Small intestine (tissue), 7 donors: Measurements from ENCODE around the gene AKAP6. TPM values are rescaled to one million over a fixed set of nuclear protein-coding genes. Genes with fewer than 3 reads are reported as not detected.

Experiments used
- DNase-seq, 2 donors: peaks; one replicate each; pipeline versions ENCODE4 v3.0.0 to v3.0.0-alpha.2; 2013
- FAIRE-seq: peaks from 2 replicates; lab custom pipeline; 2012; peaks lifted over from hg19 to GRCh38; lab: Jason Lieb, UNC
- H3K27ac ChIP-seq, 3 donors: one replicate each; pipeline ENCODE4 v1.5.1; 2013; ENCODE audit warnings: low read length in 2 of 3, mild to moderate bottlenecking in 2 of 3, control low read depth in 1 of 3, inconsistent platforms in 1 of 3, low read depth in 1 of 3, moderate library complexity in 1 of 3
- H3K27me3 ChIP-seq, 3 donors: one replicate each; pipeline ENCODE4 v1.6.1; 2013; ENCODE audit warnings: low read length in 3 of 3, inconsistent platforms in 1 of 3; ENCODE audit not compliant: control insufficient read depth in 3 of 3, insufficient read depth in 3 of 3
- H3K36me3 ChIP-seq, 3 donors: one replicate each; pipeline ENCODE4 v1.6.1; 2013; ENCODE audit warnings: low read length in 3 of 3, inconsistent platforms in 1 of 3, low read depth in 1 of 3, mild to moderate bottlenecking in 1 of 3, moderate library complexity in 1 of 3; ENCODE audit not compliant: control insufficient read depth in 3 of 3, insufficient read depth in 2 of 3
- H3K4me1 ChIP-seq, 3 donors: one replicate each; pipeline ENCODE4 v1.6.1; 2013; ENCODE audit warnings: low read length in 2 of 3, inconsistent platforms in 1 of 3, low read depth in 1 of 3, mild to moderate bottlenecking in 1 of 3, moderate library complexity in 1 of 3; ENCODE audit not compliant: control insufficient read depth in 3 of 3, insufficient read depth in 2 of 3
- H3K4me3 ChIP-seq, 3 donors: one replicate each; pipeline ENCODE4 v1.5.1; 2013; ENCODE audit warnings: low read length in 3 of 3, control low read depth in 1 of 3, inconsistent platforms in 1 of 3, low read depth in 1 of 3, mild to moderate bottlenecking in 1 of 3, moderate library complexity in 1 of 3
- H3K9me3 ChIP-seq, 2 donors: one replicate each; pipeline ENCODE4 v1.6.1; 2013; ENCODE audit warnings: low read depth in 1 of 2, low read length in 1 of 2; ENCODE audit not compliant: control insufficient read depth in 2 of 2, insufficient read depth in 1 of 2
- WGBS, 3 donors: extraction: QIAGEN DNeasy Blood & Tissue Kit; methylation state at CpG; one replicate each; pipeline ENCODE4 v1.1.7; 2013; 5-methylcytosine and 5-hydroxymethylcytosine counted together
- polyA plus RNA-seq, 4 donors: library from polyadenylated mRNA; stranded (reverse) in 3 of 4; unstranded in 1 of 4; fragments of 200-250 nt in 3 of 4; fragments of 120-200 nt in 1 of 4; gene quantifications; one replicate each; pipeline versions ENCODE4 v1.2.1 to v1.2.3, GENCODE V29; 2013
- donor health status: healthy with polysubstance abuse.
- donor health status: control.
- donor health status: control.
- donor health status: Bipolar disorder and iron deficiency.
- donor health status: healthy.

The AKAP6 gene
- polyA plus RNA-seq, 4 donors = 0.45 to 3.6 (median 0.96) TPM

DNA sequence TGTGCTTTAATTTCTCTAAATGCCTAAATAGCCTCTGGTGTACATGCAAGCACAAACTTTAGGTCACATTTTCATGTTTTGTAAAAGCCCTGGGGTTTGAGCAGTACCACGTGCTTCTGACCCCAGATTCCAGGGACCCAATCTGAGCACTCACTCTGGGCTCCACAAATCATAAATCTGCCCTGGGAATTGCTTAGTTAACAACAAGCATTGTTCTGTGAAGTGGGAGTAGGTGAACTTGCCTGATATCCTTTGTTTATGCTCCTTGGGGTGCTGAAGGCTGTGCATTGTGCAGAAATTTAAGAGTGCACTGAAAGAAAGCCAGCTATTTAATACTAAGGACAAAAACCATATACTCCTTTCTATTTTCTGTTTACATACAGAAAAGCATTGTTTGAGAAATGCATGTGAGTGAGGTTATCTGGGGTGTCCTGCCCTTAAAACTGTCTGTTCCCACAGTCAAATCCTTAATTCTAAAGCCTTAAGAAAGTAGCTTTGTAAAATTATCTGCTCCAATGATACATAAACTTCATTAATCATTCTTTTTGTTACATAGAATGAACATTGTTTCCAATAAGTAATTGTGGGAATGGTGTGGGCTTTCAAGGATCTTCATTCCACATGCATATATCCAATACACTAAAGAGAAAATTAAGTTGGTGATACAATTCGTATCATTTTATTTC is 351.0 kb downstream of the AKAP6 start:
- H3K4me1 ChIP-seq = no peaks in the 10 kb centered on the region
- no peaks in the 10 kb centered on the region for H3K36me3 ChIP-seq
- H3K27ac ChIP-seq = no peak overlapping the region
- no peak overlapping the region for H3K4me3 ChIP-seq
- no peak for DNase-seq
- no peaks in the 10 kb centered on the region for H3K9me3 ChIP-seq
- no peak for FAIRE-seq
- H3K27me3 ChIP-seq = no peaks in the 10 kb centered on the region
- WGBS, 3 donors = 69 to 79% (median 74%) methylated on average over 2 of the region's 2 CpGs

DNA sequence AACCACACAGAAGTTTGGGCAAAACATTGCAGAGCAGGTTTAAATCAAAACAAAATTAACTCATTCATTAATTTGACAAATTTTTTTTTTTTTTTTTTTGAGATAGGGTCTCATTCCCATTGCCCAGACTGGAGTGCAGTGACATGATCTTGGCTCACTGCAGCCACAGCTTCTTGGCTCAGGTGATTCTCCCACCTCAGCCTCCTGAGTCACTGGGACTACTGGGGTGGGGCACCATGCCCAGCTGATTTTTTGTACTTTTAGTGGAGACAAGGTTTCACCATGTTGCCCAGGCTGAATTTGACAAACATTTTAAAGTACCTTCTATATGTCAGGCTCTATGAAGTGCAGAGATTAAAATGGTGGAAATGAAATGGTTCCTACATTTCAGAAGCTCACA is 352.5 kb downstream of the AKAP6 start:
- H3K9me3 ChIP-seq = no peaks in the 10 kb centered on the region
- no peak for FAIRE-seq
- DNase-seq = no peak
- H3K36me3 ChIP-seq = no peaks in the 10 kb centered on the region
- H3K27me3 ChIP-seq = no peaks in the 10 kb centered on the region
- H3K27ac ChIP-seq = no peak overlapping the region
- no peaks in the 10 kb centered on the region for H3K4me1 ChIP-seq
- no peak overlapping the region for H3K4me3 ChIP-seq

- Histone ChIP-seq H3K27ac (no peak overlapping the region), H3K9me3 (no peaks in the 10 kb centered on the region), H3K27me3 (no peaks in the 10 kb centered on the region), H3K4me3 (no peak overlapping the region), H3K4me1 (no peaks in the 10 kb centered on the region), H3K36me3 (no peaks in the 10 kb centered on the region)
- no peak for FAIRE-seq
- DNase-seq = peak in 1 of 2 donors; percentile 21
- WGBS, 3 donors = 66 to 76% (median 72%) methylated on average over 3 of the region's 3 CpGs
These were observed 353.1 kb downstream of the AKAP6 start for GRCh38 chr14:32682214-32682613.

DNA sequence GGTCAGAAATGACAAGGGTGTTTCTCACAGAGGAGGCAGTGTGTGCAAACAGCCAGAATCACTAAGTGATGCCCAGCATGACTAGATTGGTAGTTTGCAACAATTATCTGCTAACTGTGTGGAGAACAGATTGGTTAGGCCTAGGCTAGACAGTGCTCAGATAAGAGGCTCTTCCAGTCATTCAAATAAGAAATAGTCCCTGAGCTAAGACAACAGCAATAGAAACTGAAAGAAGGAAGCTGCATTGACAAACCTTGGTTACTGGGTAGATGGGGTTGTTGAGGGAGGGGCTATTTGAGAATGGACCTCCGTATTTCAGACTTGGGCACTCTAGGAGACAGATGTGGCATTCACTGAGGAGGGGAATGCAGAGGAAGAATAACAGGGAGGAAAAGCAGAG is 354.6 kb downstream of the AKAP6 start:
- 64 to 92% (median 82%) methylated on average over 1 of the region's 1 CpG for WGBS, 3 donors
- no peak for DNase-seq
- FAIRE-seq = no peak
- no peaks in the 10 kb centered on the region for H3K9me3 ChIP-seq
- H3K36me3 ChIP-seq = no peaks in the 10 kb centered on the region
- no peaks in the 10 kb centered on the region for H3K4me1 ChIP-seq
- no peak overlapping the region for H3K4me3 ChIP-seq
- H3K27me3 ChIP-seq = no peaks in the 10 kb centered on the region
- H3K27ac ChIP-seq = no peak overlapping the region

DNA sequence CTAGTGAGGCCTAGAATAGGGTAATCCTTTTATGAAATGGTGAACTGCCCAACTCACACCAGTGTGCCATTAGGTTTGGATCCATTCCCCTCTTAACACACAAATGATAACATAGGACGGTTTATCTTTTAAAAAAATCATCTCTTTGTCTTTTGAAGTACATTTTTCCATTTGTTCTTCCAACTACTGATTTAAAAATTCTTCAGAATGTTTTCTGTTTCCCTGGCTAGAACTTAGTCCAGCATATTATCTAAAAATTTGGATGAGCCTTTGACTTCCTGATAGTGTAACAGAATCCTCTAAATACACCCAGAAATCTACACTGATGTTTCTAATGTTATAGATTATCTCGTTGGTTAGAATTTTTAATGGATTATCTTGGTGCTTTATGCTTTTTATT is 359.8 kb downstream of the AKAP6 start:
- 60 to 66% (median 65%) methylated on average over 2 of the region's 2 CpGs for WGBS, 3 donors
- FAIRE-seq (no peak), DNase-seq (no peak)

DNA sequence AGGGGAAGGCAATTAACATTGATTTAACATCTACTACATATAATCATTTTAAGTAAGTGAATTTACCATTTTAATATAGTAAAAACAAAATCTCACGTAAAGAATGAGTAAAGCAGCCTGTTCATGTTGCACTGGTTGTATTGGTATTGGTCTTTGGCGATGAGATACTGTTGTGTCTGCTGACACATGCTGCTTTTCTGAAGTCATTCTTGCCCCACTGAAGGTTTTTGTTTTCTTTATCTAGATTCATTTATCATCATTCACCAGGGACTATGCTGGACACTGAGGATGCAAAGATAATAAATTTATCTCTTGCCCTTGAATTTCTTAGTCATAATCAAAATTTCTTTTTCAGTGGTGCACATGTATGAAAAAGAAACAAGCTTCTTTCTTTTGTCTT is 363.3 kb downstream of the AKAP6 start:
- H3K9me3 ChIP-seq = peaks cover 0 to 4% of the 10 kb centered on the region in 2 donors
- DNase-seq (no peak), FAIRE-seq (no peak)
- H3K4me3 ChIP-seq = no peak overlapping the region
- no peaks in the 10 kb centered on the region for H3K36me3 ChIP-seq
- no peak overlapping the region for H3K27ac ChIP-seq
- no peaks in the 10 kb centered on the region for H3K27me3 ChIP-seq
- 87 to 94% (median 88%) methylated on average over 2 of the region's 2 CpGs for WGBS, 3 donors
- H3K4me1 ChIP-seq = no peaks in the 10 kb centered on the region

More for the DNA sequence above, 359.8 kb downstream of the AKAP6 start:
- Histone ChIP-seq H3K4me1 (no peaks in the 10 kb centered on the region), H3K4me3 (no peak overlapping the region), H3K9me3 (peaks cover 0 to 4% of the 10 kb centered on the region in 2 donors), H3K27ac (no peak overlapping the region), H3K27me3 (no peaks in the 10 kb centered on the region), H3K36me3 (no peaks in the 10 kb centered on the region)

DNA sequence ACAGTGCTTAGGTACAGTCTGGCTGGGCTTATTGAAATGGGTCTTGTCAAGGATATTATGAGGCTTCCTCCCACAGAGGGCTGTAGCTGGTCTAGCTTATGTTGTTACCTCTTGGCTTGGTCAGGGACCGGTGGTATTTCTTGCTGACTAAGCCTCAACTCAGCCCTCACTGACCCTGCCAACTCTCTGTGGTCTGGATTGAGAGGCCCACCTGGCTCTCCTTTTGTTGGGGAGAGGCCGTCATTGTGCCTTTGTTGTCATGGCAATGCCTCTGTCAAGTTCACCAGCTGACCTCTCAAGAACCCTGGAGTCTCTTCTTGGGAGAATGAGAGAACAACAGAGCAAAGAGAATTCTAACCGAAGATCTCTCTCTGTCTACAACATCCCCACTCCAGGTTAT is 364.0 kb downstream of the AKAP6 start:
- Histone ChIP-seq H3K27ac (no peak overlapping the region), H3K36me3 (no peaks in the 10 kb centered on the region), H3K4me3 (no peak overlapping the region), H3K27me3 (no peaks in the 10 kb centered on the region), H3K4me1 (no peaks in the 10 kb centered on the region), H3K9me3 (peaks cover 0 to 4% of the 10 kb centered on the region in 2 donors)
- DNase-seq = no peak
- WGBS, 3 donors = 69 to 82% (median 69%) methylated on average over 3 of the region's 3 CpGs
- no peak for FAIRE-seq

- Histone ChIP-seq H3K9me3 (peaks cover 0 to 4% of the 10 kb centered on the region in 2 donors), H3K4me1 (no peaks in the 10 kb centered on the region), H3K27ac (no peak overlapping the region), H3K27me3 (no peaks in the 10 kb centered on the region), H3K36me3 (no peaks in the 10 kb centered on the region), H3K4me3 (no peak overlapping the region)
- DNase-seq (peak in 1 of 2 donors; percentile 16), FAIRE-seq (no peak)
- WGBS, 3 donors = 46 to 59% (median 58%) methylated on average over 3 of the region's 3 CpGs
These were observed 365.8 kb downstream of the AKAP6 start for GRCh38 chr14:32694795-32695449.
